IMR-90 (cell line): Measurements from ENCODE around the gene VEPH1. TPM values are rescaled to one million over a fixed set of nuclear protein-coding genes. Genes with fewer than 3 reads are reported as not detected.

Source experiments
- ATAC-seq: fragments of 200-7000 bp; cut with Tn5 transposase; 2 replicates; pipeline ENCODE4 v1.9.1; 2020; ENCODE audit warnings: low read depth, mild to moderate bottlenecking, moderate library complexity
- BruUV-seq: library from RNA; stranded (reverse); fragments of 400-500 nt; replicated peaks from 2 replicates; lab custom pipeline; 2021; lab: Mats Ljungman, UMichigan
- CTCF ChIA-PET: fragments of 300-600 bp; formaldehyde crosslinking; extraction: SDS; loops from one replicate; lab custom pipeline; 2021; ENCODE audit warnings: antibody characterized with exemption; lab: Yijun Ruan, JAX
- POLR2A ChIA-PET: fragments of 300-600 bp; sonication (Branson Sonifier 250); formaldehyde crosslinking; loops from one replicate; lab custom pipeline; 2022; ENCODE audit warnings: antibody characterized with exemption; ENCODE audit not compliant: unreplicated experiment; lab: Charles Lee
- DNase-seq: peaks from one replicate; pipeline ENCODE4 v3.0.0; 2013
- H2AFZ ChIP-seq: replicated peaks from 2 replicates; pipeline ENCODE3; 2013; ENCODE audit warnings: low read length, mild to moderate bottlenecking; ENCODE audit not compliant: poor library complexity
- H2AK5ac ChIP-seq: 2 replicates; pipeline ENCODE4 v1.6.1; 2013; ENCODE audit warnings: low read depth, low read length, inconsistent platforms
- H2AK9ac ChIP-seq: replicated peaks from 2 replicates; pipeline ENCODE3; 2013; ENCODE audit warnings: mild to moderate bottlenecking, low read depth, low read length, moderate library complexity; ENCODE audit not compliant: poor library complexity
- H2BK120ac ChIP-seq: 2 replicates; pipeline ENCODE4 v1.6.1; 2013; ENCODE audit warnings: low read depth, low read length, inconsistent platforms
- H2BK15ac ChIP-seq: 3 replicates; pipeline ENCODE4 v1.6.1; 2013; ENCODE audit warnings: low read depth, low read length, inconsistent platforms
- H2BK20ac ChIP-seq: 2 replicates; pipeline ENCODE4 v1.6.1; 2013; ENCODE audit warnings: low read depth, mild to moderate bottlenecking, inconsistent platforms, low read length, moderate library complexity
- H2BK5ac ChIP-seq: 2 replicates; pipeline ENCODE4 v1.6.1; 2013; ENCODE audit warnings: mild to moderate bottlenecking, low read depth, low read length, inconsistent platforms; ENCODE audit not compliant: poor library complexity, severe bottlenecking
- H3K14ac ChIP-seq: replicated peaks from 2 replicates; pipeline ENCODE4 v1.6.1; 2013; ENCODE audit warnings: low read depth, low read length, inconsistent platforms
- H3K18ac ChIP-seq: 2 replicates; pipeline ENCODE4 v1.6.1; 2013; ENCODE audit warnings: low read depth, low read length, control low read depth
- H3K23ac ChIP-seq: 2 replicates; pipeline ENCODE4 v1.6.1; 2013; ENCODE audit warnings: low read depth, low read length, inconsistent platforms
- H3K27ac ChIP-seq: 2 replicates; pipeline ENCODE4 v1.5.1; 2013; ENCODE audit warnings: mild to moderate bottlenecking, control low read depth, low read length; ENCODE audit not compliant: insufficient read depth
- H3K27me3 ChIP-seq: 2 replicates; pipeline ENCODE4 v1.6.1; 2013; ENCODE audit warnings: low read length; ENCODE audit not compliant: control insufficient read depth, insufficient read depth
- H3K36me3 ChIP-seq: 2 replicates; pipeline ENCODE4 v1.6.1; 2013; ENCODE audit warnings: low read length, mixed read lengths; ENCODE audit not compliant: control insufficient read depth, insufficient read depth
- H3K4ac ChIP-seq: 2 replicates; pipeline ENCODE4 v1.6.1; 2013; ENCODE audit warnings: low read depth, low read length, inconsistent platforms
- H3K4me1 ChIP-seq: 2 replicates; pipeline ENCODE4 v1.6.1; 2013; ENCODE audit warnings: low read length, mixed read lengths; ENCODE audit not compliant: control insufficient read depth, insufficient read depth
- H3K4me2 ChIP-seq: 2 replicates; pipeline ENCODE4 v1.6.1; 2013; ENCODE audit warnings: low read depth, mild to moderate bottlenecking, control low read depth, low read length, moderate library complexity
- H3K4me3 ChIP-seq: 2 replicates; pipeline ENCODE4 v1.5.1; 2013; ENCODE audit warnings: low read depth, mild to moderate bottlenecking, control low read depth, low read length, moderate library complexity; ENCODE audit not compliant: insufficient read depth
- H3K56ac ChIP-seq: 2 replicates; pipeline ENCODE4 v1.6.1; 2013; ENCODE audit warnings: low read length, inconsistent platforms; ENCODE audit not compliant: insufficient read depth; ENCODE audit errors: extremely low read depth
- H3K79me1 ChIP-seq, 2 experiments: 2 replicates each; pipeline ENCODE4 v1.6.1; 2013; ENCODE audit warnings: low read length in 2 of 2, inconsistent platforms in 1 of 2, low read depth in 1 of 2
- H3K9ac ChIP-seq: 2 replicates; pipeline ENCODE4 v1.6.1; 2013; ENCODE audit warnings: low read depth, low read length, control low read depth
- H3K9me1 ChIP-seq: 2 replicates; pipeline ENCODE4 v1.6.1; 2013; ENCODE audit warnings: low read length, inconsistent platforms; ENCODE audit not compliant: insufficient read depth
- H3K9me3 ChIP-seq: 2 replicates; pipeline ENCODE4 v1.6.1; 2013; ENCODE audit warnings: low read length; ENCODE audit not compliant: control insufficient read depth, insufficient read depth
- H4K20me1 ChIP-seq: 2 replicates; pipeline ENCODE4 v1.6.1; 2013; ENCODE audit warnings: low read length, inconsistent platforms; ENCODE audit not compliant: insufficient read depth
- H4K5ac ChIP-seq: 2 replicates; pipeline ENCODE4 v1.6.1; 2013; ENCODE audit warnings: mild to moderate bottlenecking, low read depth, low read length, control low read depth
- H4K8ac ChIP-seq, 2 experiments: 2 replicates each; pipeline ENCODE4 v1.6.1; 2013; ENCODE audit warnings: low read depth in 2 of 2, low read length in 2 of 2, control low read depth in 1 of 2, inconsistent platforms in 1 of 2
- H4K91ac ChIP-seq: 2 replicates; pipeline ENCODE4 v1.6.1; 2013; ENCODE audit warnings: low read depth, low read length, inconsistent platforms; ENCODE audit not compliant: insufficient read depth
- BHLHE40 ChIP-seq: fragments of 150-350 bp; IDR thresholded peaks from 2 replicates; pipeline ENCODE4 v1.6.1; 2016; ENCODE audit warnings: mild to moderate bottlenecking, low read depth, low read length
- FOS ChIP-seq: fragments of 150-350 bp; IDR thresholded peaks from 2 replicates; pipeline ENCODE4 v1.6.1; 2016; ENCODE audit warnings: low read depth, low read length
- POLR2A ChIP-seq: IDR thresholded peaks from 2 replicates; pipeline ENCODE4 v1.6.1; 2012; ENCODE audit warnings: mild to moderate bottlenecking, low read depth, low read length
- SMC3 ChIP-seq: fragments of 150-350 bp; IDR thresholded peaks from 2 replicates; pipeline ENCODE4 v1.6.1; 2016; ENCODE audit warnings: low read depth, mild to moderate bottlenecking, antibody characterized with exemption, low read length, moderate library complexity
- WGBS, 2 experiments: methylation state at CpG; one replicate each; pipeline versions ENCODE4 v1.1.5 to v1.1.7; 2013; ENCODE audit warnings: missing lambda C conversion rate in 2 of 2; ENCODE audit not compliant: insufficient read length in 1 of 2; ENCODE audit errors: extremely low coverage in 2 of 2; 5-methylcytosine and 5-hydroxymethylcytosine counted together
- dilution Hi-C: fragments of 300-500 bp; cut with HindIII; formaldehyde crosslinking; loops from one replicate; pipeline ENCODE4 v1.14.3; 2018; ENCODE audit warnings: low sequenced_read_pairs; ENCODE audit not compliant: unreplicated experiment
- in situ Hi-C: fragments of 300-500 bp; cut with MboI; formaldehyde crosslinking; loops from 3 replicates; pipeline ENCODE4 v1.14.3; 2019; ENCODE audit warnings: low sequenced_read_pairs, inconsistent platforms, mixed read lengths
- intact Hi-C: fragments of 100-400 bp; cut with micrococcal nuclease; formaldehyde crosslinking; loops from 2 replicates; pipeline ENCODE4 v1.10.0; 2022
- polyA plus RNA-seq, 3 experiments: library from polyadenylated mRNA; depleted of rRNA; stranded (reverse); fragments of >200 nt; gene quantifications; 2 replicates each; pipeline ENCODE4 v1.2.3, GENCODE V29; 2012; ENCODE audit warnings: low replicate concordance in 1 of 3
- total RNA-seq: library from RNA; depleted of rRNA; stranded (reverse); fragments of >200 nt; gene quantifications from 2 replicates; pipeline ENCODE4 v1.2.3, GENCODE V29; 2012

Gene VEPH1
- total and polyA plus RNA-seq, 2 of the 4 experiments (the other 2 are of a cell fraction): 30.5 to 130 TPM

GRCh38 chr3:157526036-157526435, 22.8 kb upstream of the VEPH1 start:
- H3K9me1 ChIP-seq: peaks cover 16% of the 10 kb centered on the region
- DNase-seq: peak; percentile 53

More at GRCh38 chr3:157526036-157526435, 22.8 kb upstream of the VEPH1 start:
- in situ Hi-C loops: no loop called here
- H2AK5ac ChIP-seq: no peak overlapping the region
- POLR2A ChIA-PET: no interaction called here
- H3K4me1 ChIP-seq: peaks cover 20% of the 10 kb centered on the region
- H3K27ac ChIP-seq: no peak overlapping the region
- no peak overlapping the region for H2BK20ac ChIP-seq
- peak; percentile 6; the same call in 1 of the 2 replicates for ATAC-seq
- H3K36me3 ChIP-seq: no peaks in the 10 kb centered on the region
- no CpG with 5 or more reads among the region's 2 CpGs for WGBS, 2 experiments
- no peak overlapping the region for H2AFZ ChIP-seq
- H3K4me2 ChIP-seq: no peak overlapping the region
- H3K4me3 ChIP-seq: no peak overlapping the region
- H3K23ac ChIP-seq: no peak overlapping the region
- no peak overlapping the region for H3K4ac ChIP-seq
- no peak overlapping the region for H3K14ac ChIP-seq
- no peak overlapping the region for H3K9ac ChIP-seq
- no peak overlapping the region for H2AK9ac ChIP-seq
- dilution Hi-C loops: no loop called here
- intact Hi-C loops: loop anchor here (5.0 kb wide), 1 partner anchor 261 kb away; no protein-coding TSS in a partner anchor
- H4K5ac ChIP-seq: no peak overlapping the region
- no TSS peak for BruUV-seq
- no peak overlapping the region for H2BK5ac ChIP-seq
- H3K27me3 ChIP-seq: no peaks in the 10 kb centered on the region
- no peak overlapping the region for H4K91ac ChIP-seq
- CTCF ChIA-PET: no interaction called here
- H3K9me3 ChIP-seq: no peaks in the 10 kb centered on the region
- no peak overlapping the region for H2BK120ac ChIP-seq
- no peak overlapping the region for H3K18ac ChIP-seq
- H4K20me1 ChIP-seq: no peaks in the 10 kb centered on the region
- no peak overlapping the region for H3K56ac ChIP-seq
- no peak for TF ChIP-seq BHLHE40
- no peak for TF ChIP-seq SMC3
- TF ChIP-seq FOS: no peak
- no peak for TF ChIP-seq POLR2A
- no peak overlapping the region; a peak in 1 of 4 replicates for H4K8ac ChIP-seq
- peaks cover 17 to 55% of the 10 kb centered on the region in 2 experiments; a peak in 3 of 4 replicates for H3K79me1 ChIP-seq
- no peak overlapping the region for H2BK15ac ChIP-seq
